CD4-positive, alpha-beta memory T cell (primary cell): ENCODE results near the gene CELF3. TPM values are rescaled to one million over a fixed set of nuclear protein-coding genes. Genes with fewer than 3 reads are reported as not detected.

Experiments used
- CTCF ChIA-PET: fragments of 350-600 bp; sonication (Branson Sonifier 250); formaldehyde crosslinking; loops from one replicate; lab custom pipeline; 2021; ENCODE audit warnings: inconsistent platforms; ENCODE audit not compliant: partially characterized antibody; lab: Charles Lee
- POLR2A ChIA-PET: fragments of 350-600 bp; sonication (Branson Sonifier 250); formaldehyde crosslinking; loops from one replicate; lab custom pipeline; 2021; ENCODE audit not compliant: partially characterized antibody; lab: Charles Lee
- DNase-seq, 5 donors: peaks; one replicate each; pipeline versions ENCODE4 v3.0.0 to v3.0.0-alpha.2; 2020 to 2022; ENCODE audit warnings: mixed read lengths in 1 of 5
- H3K27ac ChIP-seq: one replicate; pipeline ENCODE4 v1.7.0; 2013; ENCODE audit warnings: low read depth, low read length
- H3K27me3 ChIP-seq: 2 replicates; pipeline ENCODE4 v1.7.0; 2013; ENCODE audit warnings: mild to moderate bottlenecking, low read length, moderate library complexity; ENCODE audit not compliant: insufficient read depth
- H3K36me3 ChIP-seq: 2 replicates; pipeline ENCODE4 v1.7.0; 2013; ENCODE audit warnings: mild to moderate bottlenecking, low read length, moderate library complexity; ENCODE audit not compliant: insufficient read depth
- H3K4me1 ChIP-seq: 2 replicates; pipeline ENCODE4 v1.7.0; 2013; ENCODE audit warnings: mild to moderate bottlenecking, low read length, moderate library complexity; ENCODE audit not compliant: insufficient read depth
- H3K4me3 ChIP-seq, 2 donors: one replicate each; pipeline ENCODE4 v1.7.0; 2013; ENCODE audit warnings: low read length in 2 of 2, mild to moderate bottlenecking in 1 of 2
- H3K9me3 ChIP-seq, 2 donors: one replicate each; pipeline ENCODE4 v1.7.0; 2013; ENCODE audit warnings: low read length in 2 of 2, control low read depth in 1 of 2; ENCODE audit not compliant: control insufficient read depth in 1 of 2
- H3K27ac Mint-ChIP-seq, 7 donors: one replicate each; pipeline ENCODE4 v1.8.0; 2020 to 2021; ENCODE audit warnings: mixed read lengths in 7 of 7, mild to moderate bottlenecking in 6 of 7, inconsistent platforms in 3 of 7, moderate library complexity in 3 of 7
- H3K27me3 Mint-ChIP-seq, 2 donors: one replicate each; pipeline ENCODE4 v1.8.0; 2020 to 2021; ENCODE audit warnings: mixed read lengths in 2 of 2
- H3K36me3 Mint-ChIP-seq, 2 donors: one replicate each; pipeline ENCODE4 v1.8.0; 2020 to 2021; ENCODE audit warnings: mixed read lengths in 2 of 2, inconsistent platforms in 1 of 2, mild to moderate bottlenecking in 1 of 2
- H3K4me1 Mint-ChIP-seq, 4 donors: one replicate each; pipeline ENCODE4 v1.8.0; 2020 to 2021; ENCODE audit warnings: mixed read lengths in 4 of 4, mild to moderate bottlenecking in 1 of 4
- H3K4me3 Mint-ChIP-seq, 8 donors: one replicate each; pipeline ENCODE4 v1.8.0; 2020 to 2021; ENCODE audit warnings: mixed read lengths in 8 of 8, mild to moderate bottlenecking in 7 of 8, moderate library complexity in 6 of 8, inconsistent platforms in 3 of 8
- H3K9me3 Mint-ChIP-seq, 8 donors: one replicate each; pipeline ENCODE4 v1.8.0; 2020 to 2021; ENCODE audit warnings: mixed read lengths in 8 of 8, mild to moderate bottlenecking in 5 of 8, inconsistent platforms in 3 of 8, moderate library complexity in 1 of 8
- intact Hi-C: fragments of 100-400 bp; cut with micrococcal nuclease; formaldehyde crosslinking; loops from one replicate; pipeline ENCODE4 v1.15.1; 2023
- polyA plus RNA-seq, 2 donors: library from polyadenylated mRNA; unstranded; fragments of 300-500 nt; fragmentation: Illumina TruSeq; gene quantifications; one replicate each; pipeline ENCODE4 v1.2.3, GENCODE V29; 2021
- total RNA-seq, 2 experiments: library from RNA; stranded (reverse); gene quantifications; one replicate each; pipeline ENCODE4 v1.2.3, GENCODE V29; 2021

Gene CELF3
- total RNA-seq, result not detected
- polyA plus RNA-seq, result not detected

- H3K4me1 ChIP-seq, result peaks cover 23% of the 10 kb centered on the region
- no peak within 1 kb of the TSS for H3K27ac ChIP-seq
- intact Hi-C loops, result no loop called here
- ChIA-PET CTCF (interaction anchor here (1.0 to 1.4 kb wide), 3 partner anchors 18 to 304 kb away, joined by 3 to 5 read pairs (median 3); no protein-coding TSS in a partner anchor), POLR2A (interaction anchor here (0.6 to 1.0 kb wide), 2 partner anchors 119 to 146 kb away, joined by 3 to 4 read pairs; no protein-coding TSS in a partner anchor)
- no peaks in the 10 kb centered on the region for H3K36me3 Mint-ChIP-seq
- H3K27me3 Mint-ChIP-seq, result peaks cover 38 to 57% of the 10 kb centered on the region in 2 donors
- H3K27me3 ChIP-seq, result peaks cover 25% of the 10 kb centered on the region
- peak within 1 kb of the TSS in 5 of 7 donors; percentile 13 to 71 (median 39) for H3K27ac Mint-ChIP-seq
- H3K9me3 Mint-ChIP-seq, result no peaks in the 10 kb centered on the region
- no peaks in the 10 kb centered on the region for H3K9me3 ChIP-seq
- H3K4me3 ChIP-seq, result no peak within 1 kb of the TSS
- peak; percentile 29 to 48 (median 34) for DNase-seq
- peak within 1 kb of the TSS in 6 of 8 donors; percentile 39 to 74 (median 54) for H3K4me3 Mint-ChIP-seq
- H3K4me1 Mint-ChIP-seq, result peaks cover 14 to 37% (median 25%) of the 10 kb centered on the region in 4 donors
- no peaks in the 10 kb centered on the region for H3K36me3 ChIP-seq
Observed at GRCh38 chr1:151716771-151717631, at the start of gene CELF3. Gene CELF3 (minus strand): TSS chr1:151716803. CDS start chr1:151716020, 783 bp downstream.

- H3K4me1 ChIP-seq, result peaks cover 16% of the 10 kb centered on the region
- ChIA-PET CTCF (interaction anchor here (1.0 to 3.4 kb wide), 6 partner anchors 25 to 238 kb away, joined by 3 to 32 read pairs (median 6); partner anchors contain the start of gene TDRKH), POLR2A (interaction anchor here (0.7 to 2.4 kb wide), 17 partner anchors 9 to 437 kb away, joined by 3 to 25 read pairs (median 4); partner anchors contain the start of genes C2CD4D, PI4KB, RORC and S100A11)
- peaks cover 17 to 40% of the 10 kb centered on the region in 2 donors for H3K36me3 Mint-ChIP-seq
- H3K9me3 Mint-ChIP-seq, result no peaks in the 10 kb centered on the region
- H3K4me3 ChIP-seq, result peak overlapping the region; percentile 31 to 66
- intact Hi-C loops, result loop anchor here (1.0 kb wide), 3 partner anchors 26 to 437 kb away; partner anchors contain the start of genes PI4KB and TDRKH
- no peaks in the 10 kb centered on the region for H3K27me3 Mint-ChIP-seq
- peak overlapping the region; percentile 72 for H3K27ac ChIP-seq
- peaks cover 12 to 30% (median 21%) of the 10 kb centered on the region in 4 donors for H3K4me1 Mint-ChIP-seq
- peak overlapping the region; percentile 90 to 99 (median 96) for H3K27ac Mint-ChIP-seq
- H3K9me3 ChIP-seq, result no peaks in the 10 kb centered on the region
- peak overlapping the region; percentile 86 to 97 (median 92) for H3K4me3 Mint-ChIP-seq
- H3K36me3 ChIP-seq, result peaks cover 16% of the 10 kb centered on the region
- H3K27me3 ChIP-seq, result no peaks in the 10 kb centered on the region
- no peak for DNase-seq
Observed at GRCh38 chr1:151763990-151764389, 47.4 kb upstream of the CELF3 start.

GRCh38 chr1:151762941-151763921 is 46.6 kb upstream of the CELF3 start, which contains the start of gene MRPL9:
Gene MRPL9 (minus strand): TSS chr1:151763496. CDS start chr1:151763479, 17 bp downstream.
- peaks cover 12 to 30% (median 21%) of the 10 kb centered on the region in 4 donors for H3K4me1 Mint-ChIP-seq
- H3K9me3 Mint-ChIP-seq, result no peaks in the 10 kb centered on the region
- intact Hi-C loops, result loop anchor here (1.0 kb wide), 3 partner anchors 27 to 436 kb away; partner anchors contain the start of genes PI4KB and TDRKH
- no peaks in the 10 kb centered on the region for H3K27me3 Mint-ChIP-seq
- no peaks in the 10 kb centered on the region for H3K27me3 ChIP-seq
- DNase-seq, result peak; percentile 82 to 85 (median 83)
- H3K4me1 ChIP-seq, result peaks cover 16% of the 10 kb centered on the region
- peaks cover 17 to 46% of the 10 kb centered on the region in 2 donors for H3K36me3 Mint-ChIP-seq
- peak within 1 kb of the TSS; percentile 90 to 99 (median 96) for H3K27ac Mint-ChIP-seq
- peak within 1 kb of the TSS; percentile 72 for H3K27ac ChIP-seq
- H3K9me3 ChIP-seq, result no peaks in the 10 kb centered on the region
- peak within 1 kb of the TSS; percentile 34 to 66 for H3K4me3 ChIP-seq
- peak within 1 kb of the TSS; percentile 86 to 97 (median 92) for H3K4me3 Mint-ChIP-seq
- peaks cover 22% of the 10 kb centered on the region for H3K36me3 ChIP-seq
- POLR2A ChIA-PET, result interaction anchor here (0.5 to 2.5 kb wide), 30 partner anchors 8 to 436 kb away, joined by 3 to 25 read pairs (median 4); partner anchors contain the start of genes C2CD4D, PI4KB, RORC and S100A11
- CTCF ChIA-PET, result interaction anchor here (1.0 to 3.4 kb wide), 6 partner anchors 26 to 239 kb away, joined by 3 to 32 read pairs (median 6); partner anchors contain the start of gene TDRKH

DNA sequence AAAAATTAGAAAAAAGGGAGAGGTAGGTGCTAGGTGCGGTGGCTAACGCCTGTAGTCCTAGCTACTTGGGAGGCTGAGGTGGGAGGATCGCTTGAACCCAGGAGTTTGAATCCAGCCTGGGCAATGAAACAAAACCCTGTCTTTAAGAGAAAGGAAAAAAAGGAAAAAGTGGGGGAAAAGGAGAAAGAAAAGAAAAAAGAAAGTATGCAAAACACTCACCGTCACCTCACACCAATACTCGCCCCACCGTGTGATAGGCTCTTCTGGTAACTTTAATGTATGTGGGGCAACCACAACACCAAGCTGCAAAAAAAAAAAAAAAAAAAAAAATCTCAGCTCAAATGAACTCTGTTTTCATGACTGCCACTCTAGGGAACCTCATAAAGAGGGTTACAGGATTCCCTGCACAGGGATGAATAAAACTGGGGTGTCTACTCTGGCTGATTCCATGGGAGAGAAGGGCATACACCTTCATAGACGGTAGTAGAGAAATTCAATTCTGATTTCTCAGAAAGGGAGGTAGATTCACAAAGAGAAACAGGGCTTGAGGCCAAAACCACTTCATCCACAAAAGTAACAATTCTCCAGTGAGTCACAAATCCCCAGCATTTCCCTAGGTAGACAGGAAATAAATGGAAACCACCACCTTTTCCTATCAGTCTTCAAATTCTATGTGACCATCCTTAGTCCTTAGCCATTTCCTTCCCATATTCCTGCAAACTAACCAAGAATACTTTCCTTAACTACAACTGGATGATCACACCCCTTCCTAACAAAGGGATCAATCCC is 44.2 kb upstream of the CELF3 start:
- CTCF ChIA-PET, result interaction anchor here (1.6 kb wide), 1 partner anchor 26 kb away, joined by 4 read pairs; no protein-coding TSS in a partner anchor
- Histone ChIP-seq H3K27me3 (no peaks in the 10 kb centered on the region), H3K9me3 (no peaks in the 10 kb centered on the region), H3K27ac (no peak overlapping the region), H3K4me1 (peaks cover 16% of the 10 kb centered on the region), H3K4me3 (no peak overlapping the region), H3K36me3 (peaks cover 23% of the 10 kb centered on the region)
- no peak for DNase-seq
- Mint-ChIP-seq H3K27me3 (no peaks in the 10 kb centered on the region), H3K4me3 (peak overlapping the region in 5 of 8 donors; percentile 29 to 53 (median 43)), H3K9me3 (no peaks in the 10 kb centered on the region), H3K36me3 (peaks cover 20 to 56% of the 10 kb centered on the region in 2 donors), H3K27ac (peak overlapping the region in 5 of 7 donors; percentile 29 to 65 (median 56)), H3K4me1 (peaks cover 12 to 30% (median 21%) of the 10 kb centered on the region in 4 donors)
- POLR2A ChIA-PET, result interaction anchor here (0.6 to 1.3 kb wide), 2 partner anchors 15 to 29 kb away, joined by 3 read pairs; no protein-coding TSS in a partner anchor
- intact Hi-C loops, result no loop called here

GRCh38 chr1:151759241-151759640 is 42.6 kb upstream of the CELF3 start:
- Mint-ChIP-seq H3K27me3 (no peaks in the 10 kb centered on the region), H3K4me3 (no peak overlapping the region), H3K4me1 (peaks cover 10 to 24% (median 18%) of the 10 kb centered on the region in 4 donors), H3K36me3 (peaks cover 20 to 60% of the 10 kb centered on the region in 2 donors), H3K27ac (no peak overlapping the region), H3K9me3 (no peaks in the 10 kb centered on the region)
- peaks cover 14% of the 10 kb centered on the region for H3K4me1 ChIP-seq
- POLR2A ChIA-PET, result interaction anchor here (1.3 kb wide), 1 partner anchor 17 kb away, joined by 3 read pairs; no protein-coding TSS in a partner anchor
- intact Hi-C loops, result no loop called here
- DNase-seq, result no peak
- no peak overlapping the region for H3K4me3 ChIP-seq
- no peak overlapping the region for H3K27ac ChIP-seq
- H3K27me3 ChIP-seq, result no peaks in the 10 kb centered on the region
- H3K9me3 ChIP-seq, result no peaks in the 10 kb centered on the region
- H3K36me3 ChIP-seq, result peaks cover 23% of the 10 kb centered on the region
- CTCF ChIA-PET, result interaction anchor here (0.7 to 1.6 kb wide), 4 partner anchors 9 to 73 kb away, joined by 3 to 4 read pairs (median 4); no protein-coding TSS in a partner anchor
